GM12892 (cell line): ENCODE measurements around the gene FGA.

Experiments used
- POLR2A ChIP-seq: IDR thresholded peaks from 2 replicates; pipeline ENCODE4 v1.6.1; 2011; ENCODE audit warnings: low read depth, low read length, control low read depth
- POLR2AphosphoS5 ChIP-seq: IDR thresholded peaks from 2 replicates; pipeline ENCODE4 v1.6.1; 2011; ENCODE audit warnings: low read depth, low read length, control low read depth
- TAF1 ChIP-seq: IDR thresholded peaks from 2 replicates; pipeline ENCODE4 v1.6.1; 2011; ENCODE audit warnings: low read depth, mild to moderate bottlenecking, control low read depth, low read length, borderline replicate concordance

DNA sequence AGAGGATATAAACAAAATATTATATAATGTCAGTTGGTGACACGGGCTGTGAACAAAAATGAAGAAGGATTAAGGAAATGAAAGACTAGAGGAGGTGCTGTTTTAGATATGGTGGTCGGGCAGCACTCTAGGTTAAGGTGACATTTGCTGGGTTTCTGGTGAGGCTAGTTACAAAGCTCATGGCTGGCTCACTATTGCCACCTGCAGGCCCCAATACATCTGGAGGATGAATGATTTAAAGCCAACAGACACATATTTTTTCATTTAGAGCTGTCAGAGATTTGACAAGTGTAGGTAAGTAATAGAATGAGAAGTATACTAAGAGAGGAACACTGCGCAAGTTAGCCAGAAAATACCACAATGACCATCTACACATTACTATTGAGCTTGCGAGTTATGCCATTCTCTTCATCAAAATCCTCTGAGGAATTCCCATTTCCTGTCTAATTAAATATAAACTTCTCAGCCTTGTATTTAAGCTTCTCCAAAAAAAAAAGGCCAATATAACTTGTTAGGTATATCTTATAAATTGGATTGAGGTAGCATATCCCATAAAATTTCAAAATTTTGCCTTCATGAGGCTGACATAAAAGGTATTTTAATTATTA, 28.3 kb upstream of the FGA start:
- TF ChIP-seq POLR2A = no peak
- TF ChIP-seq POLR2AphosphoS5 = no peak
- TF ChIP-seq TAF1 = no peak
